HG02759 (cell line): ENCODE measurements around the gene XIRP1.
A peak's percentile ranks its signal among the peaks of the same experiment; 100 is the strongest.

Experiments used
- ATAC-seq: cut with Tn5 transposase; IDR thresholded peaks from one replicate; pipeline ENCODE4 v1.9.1; 2021; ENCODE audit warnings: mild to moderate bottlenecking, moderate library complexity; ENCODE audit not compliant: unreplicated experiment

The XIRP1 gene

GRCh38 chr3:39188271-39189149, 3.9 kb downstream of the XIRP1 start:
- no peak for ATAC-seq

GRCh38 chr3:39187372-39188155, 4.8 kb downstream of the XIRP1 start:
- ATAC-seq, result no peak

DNA sequence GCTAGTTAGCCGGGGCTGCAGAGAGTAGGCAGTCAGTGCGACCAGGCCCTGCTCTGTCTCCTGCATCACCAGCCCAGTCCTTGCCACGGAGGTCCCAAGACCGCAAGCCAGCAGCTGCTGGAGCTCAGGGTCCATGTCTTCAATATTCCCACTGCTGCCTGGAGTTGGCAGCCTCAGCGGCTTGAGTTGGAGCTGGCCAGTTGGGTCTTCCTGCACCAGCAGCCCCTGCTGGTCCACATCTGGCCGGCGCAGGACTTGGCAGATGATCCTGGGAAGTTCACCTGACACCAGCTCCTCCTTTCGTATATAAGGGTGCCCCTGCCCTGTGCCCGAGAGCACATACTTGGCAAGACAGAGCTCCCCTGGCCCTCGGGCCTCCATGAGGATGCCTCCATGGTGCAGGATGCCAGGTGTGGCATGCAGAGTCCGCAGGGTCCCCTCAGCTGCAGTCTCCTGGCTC, 5.7 kb downstream of the XIRP1 start:
- no peak for ATAC-seq

GRCh38 chr3:39185959-39186691, 6.3 kb downstream of the XIRP1 start:
- ATAC-seq, result no peak

- no peak for ATAC-seq
Measured at GRCh38 chr3:39185326-39185958, 7.0 kb downstream of the XIRP1 start.

GRCh38 chr3:39184968-39185285, 7.5 kb downstream of the XIRP1 start:
- no peak for ATAC-seq

DNA sequence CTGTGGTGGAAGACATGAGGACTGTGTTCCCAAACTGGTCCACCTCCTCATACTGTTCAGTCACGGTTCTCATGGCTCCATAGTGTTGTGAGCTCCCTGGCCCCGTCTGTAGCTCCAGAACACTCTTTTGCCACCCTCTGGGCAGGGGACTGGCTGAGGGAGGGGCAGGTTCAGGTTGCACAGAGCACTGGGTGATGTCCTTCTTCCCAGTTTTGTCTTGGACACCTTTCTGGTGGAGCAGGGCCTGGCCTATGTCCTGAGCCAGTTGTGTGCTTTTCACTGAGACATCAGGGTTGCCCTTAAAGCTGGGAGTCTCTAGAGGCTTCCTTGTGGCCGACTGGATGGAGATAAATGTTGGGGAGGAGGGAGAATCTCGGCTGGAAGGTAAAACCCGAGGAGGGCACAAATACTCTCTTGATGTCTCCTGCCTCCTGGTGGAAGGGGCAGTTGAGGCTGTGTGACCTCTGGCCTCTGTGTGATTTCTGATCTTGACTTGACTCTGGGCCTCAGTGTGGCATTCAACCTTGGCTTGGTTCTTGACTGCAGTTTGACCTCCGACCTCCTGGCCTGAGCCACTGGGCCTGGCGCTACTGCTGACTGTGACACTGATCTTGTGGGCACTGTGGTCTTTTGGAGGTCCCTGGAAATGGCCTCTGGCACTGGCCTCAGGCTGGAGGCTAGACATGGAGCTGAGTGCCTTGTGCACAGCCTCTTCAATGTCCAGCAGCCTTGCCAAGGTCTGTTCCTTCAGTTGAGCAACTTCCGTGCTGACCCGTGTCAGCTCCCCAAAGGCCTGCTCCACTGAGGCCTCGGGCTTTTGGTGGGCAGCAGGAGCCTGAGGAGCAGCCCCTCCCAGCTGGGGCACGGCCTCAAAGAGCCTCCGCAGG, 8.1 kb downstream of the XIRP1 start:
- ATAC-seq, result no peak

- ATAC-seq, result no peak
Measured at GRCh38 chr3:39183211-39184080, 8.9 kb downstream of the XIRP1 start.

DNA sequence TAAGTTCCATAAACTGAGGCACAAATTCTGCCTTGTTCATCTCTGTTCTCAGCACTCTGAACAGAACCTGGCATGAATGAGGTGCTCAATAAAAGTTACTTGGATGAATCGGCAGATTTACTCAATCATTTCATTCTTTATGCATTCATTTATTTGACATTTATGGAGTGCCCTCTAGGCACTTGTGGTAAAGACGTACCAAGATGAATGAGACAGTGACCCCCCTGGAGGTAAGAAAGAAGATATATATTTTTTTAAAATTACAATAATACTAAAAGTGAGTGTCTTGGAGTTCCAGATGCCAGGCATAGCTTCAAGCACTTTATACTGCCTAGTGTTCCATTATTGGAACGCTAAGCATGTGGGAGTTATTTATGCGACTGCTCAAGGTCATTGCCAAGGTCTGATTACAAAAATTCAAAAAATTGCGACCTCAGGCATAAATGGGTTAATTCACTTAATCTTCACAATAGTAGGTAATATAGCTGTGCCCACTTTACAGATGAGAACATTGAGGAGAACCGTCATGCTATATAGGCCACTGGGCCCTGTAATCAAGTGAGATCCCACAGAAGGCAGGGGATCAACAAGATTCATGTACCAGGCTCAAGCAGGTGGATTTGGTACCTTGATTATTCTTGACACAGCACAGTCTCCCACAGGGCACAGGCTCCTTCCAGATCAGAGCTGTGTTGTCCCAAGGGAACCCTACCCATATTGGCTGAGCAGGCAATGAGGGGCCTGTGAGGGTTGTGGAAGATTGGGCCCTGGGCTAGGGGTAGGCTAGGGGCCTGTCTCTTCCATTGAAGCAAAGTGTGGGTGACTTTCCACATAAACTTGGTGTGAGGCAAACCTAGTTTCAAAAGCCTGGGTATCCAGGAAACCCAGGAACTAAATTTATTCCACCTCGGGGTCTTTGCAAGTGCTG, 10.7 kb downstream of the XIRP1 start:
- ATAC-seq, result no peak

GRCh38 chr3:39180546-39181346, 11.6 kb downstream of the XIRP1 start:
- peak; percentile 96 for ATAC-seq

DNA sequence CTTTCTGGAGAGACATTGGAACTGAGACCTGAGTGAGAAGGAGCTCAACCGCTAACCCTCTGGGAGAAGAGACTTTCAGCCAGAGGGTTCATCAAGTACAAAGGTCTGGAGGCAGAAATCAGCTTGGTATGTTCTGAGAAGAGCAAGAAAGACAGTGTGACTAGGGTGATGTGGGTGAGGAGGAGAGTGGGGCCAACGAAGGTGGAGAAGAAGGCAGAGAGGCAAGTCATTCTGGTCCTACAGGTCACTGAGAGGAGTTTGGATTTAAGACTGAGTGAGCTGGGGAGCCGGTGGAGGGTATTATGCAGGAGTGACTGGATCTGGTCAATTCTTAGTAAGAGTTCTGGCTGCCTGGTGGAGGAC, 12.2 kb downstream of the XIRP1 start:
- ATAC-seq, result no peak

- no peak for ATAC-seq
Measured at GRCh38 chr3:39178553-39178952, 13.8 kb downstream of the XIRP1 start.

GRCh38 chr3:39177708-39178332, 14.6 kb downstream of the XIRP1 start:
- ATAC-seq, result peak; percentile 43

DNA sequence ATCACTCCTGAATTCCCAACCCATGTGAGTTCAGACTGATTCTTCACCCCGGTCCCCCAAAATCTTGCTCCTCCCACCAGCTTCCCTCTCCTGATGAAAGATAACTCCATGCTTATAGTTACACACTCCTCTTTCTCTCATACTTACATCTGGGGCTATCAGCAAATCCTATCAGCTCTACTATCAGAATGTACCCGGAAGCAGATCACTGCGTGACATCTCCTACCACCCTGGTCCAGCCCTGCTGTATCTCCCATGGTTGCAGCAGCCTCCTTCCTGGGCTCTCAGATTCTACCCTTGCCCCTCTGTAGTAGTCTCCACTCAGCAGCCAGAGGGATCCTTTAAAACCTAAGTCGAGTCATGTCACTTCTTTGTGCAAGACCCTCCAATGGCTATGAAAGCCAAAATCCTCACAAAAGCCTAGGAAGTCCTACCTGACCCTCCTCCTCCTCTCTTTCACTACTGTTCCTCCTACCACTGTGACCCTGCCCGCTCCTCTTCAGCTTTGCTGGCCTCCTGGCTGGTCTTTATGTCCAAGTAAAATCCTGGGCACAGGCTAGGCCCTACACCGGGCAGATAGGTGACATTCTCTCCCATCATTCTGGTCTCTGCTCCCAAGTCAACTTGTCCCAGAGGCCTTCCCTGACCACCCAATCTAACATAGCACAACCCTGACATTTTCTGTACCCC, 16.2 kb downstream of the XIRP1 start:
- no peak for ATAC-seq

DNA sequence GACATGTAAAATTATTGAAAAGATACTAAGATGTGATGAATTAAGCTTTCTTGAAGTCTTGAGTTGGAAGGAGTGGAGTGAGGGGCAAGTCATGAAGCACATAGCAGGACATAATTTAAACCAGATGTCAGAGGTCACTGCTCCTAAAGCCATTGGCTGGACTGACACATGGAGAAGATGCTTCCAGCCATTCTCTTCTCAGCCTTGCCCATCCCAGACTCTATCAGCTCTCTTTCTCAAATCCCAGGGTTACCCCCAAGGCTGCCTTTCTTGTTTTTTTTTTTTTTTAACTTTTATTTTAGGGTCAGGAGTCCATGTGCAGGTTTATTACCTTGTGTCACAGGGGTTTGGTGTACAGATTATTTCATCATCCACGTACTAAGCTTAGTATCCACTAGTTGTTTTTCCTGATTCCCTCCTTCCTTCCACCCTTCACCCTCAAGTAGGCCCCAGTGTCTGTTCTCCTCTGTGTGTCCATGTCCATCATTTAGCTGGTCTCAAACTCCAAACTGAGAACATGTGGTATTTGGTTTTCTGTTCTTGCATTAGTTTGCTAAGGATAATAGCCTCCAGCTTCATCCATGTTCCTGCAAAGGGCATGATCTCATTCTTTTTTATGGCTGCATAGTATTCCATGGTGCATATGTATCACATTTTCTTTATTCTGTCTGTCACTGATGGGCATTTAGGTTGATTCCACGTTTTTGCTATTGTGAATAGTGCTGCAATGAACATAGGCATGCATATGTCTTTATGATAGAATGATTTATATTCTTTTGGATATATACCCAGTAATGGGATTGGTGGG, 18.9 kb downstream of the XIRP1 start:
- ATAC-seq, result no peak
